Cardiac muscle cell (in vitro differentiated cells and primary cell): ENCODE measurements around the gene UROC1. TPM values are rescaled to one million over a fixed set of nuclear protein-coding genes. Genes with fewer than 3 reads are reported as not detected.

Experiments
- DNase-seq, 2 donors: peaks; one replicate each; pipeline versions ENCODE4 v3.0.0 to v3.0.0-alpha.2; 2010 to 2017; ENCODE audit warnings: low read depth in 1 of 2, low spot score in 1 of 2
- H3K27ac ChIP-seq: fragments of 200-600 bp; sonication (generic); 2 replicates; pipeline ENCODE4 v1.5.1; 2016
- H3K27me3 ChIP-seq: fragments of 200-600 bp; sonication (generic); 2 replicates; pipeline ENCODE4 v1.6.0; 2016; ENCODE audit warnings: control low read depth
- H3K36me3 ChIP-seq: fragments of 200-600 bp; sonication (generic); 2 replicates; pipeline ENCODE4 v1.5.1; 2016; ENCODE audit warnings: control low read depth
- H3K4me1 ChIP-seq: fragments of 200-600 bp; sonication (generic); 2 replicates; pipeline ENCODE4 v1.8.1; 2017; ENCODE audit warnings: low read depth, mild to moderate bottlenecking, mixed run types
- H3K4me3 ChIP-seq: fragments of 200-600 bp; sonication (generic); 2 replicates; pipeline ENCODE4 v1.5.1; 2016; ENCODE audit warnings: mild to moderate bottlenecking
- H3K9me3 ChIP-seq: fragments of 200-600 bp; sonication (generic); 2 replicates; pipeline ENCODE4 v1.5.1; 2017; ENCODE audit warnings: low read depth, mild to moderate bottlenecking, control low read depth
- polyA plus RNA-seq: library from polyadenylated mRNA; unstranded; fragments of >200 nt; fragmentation: Nextera tagmentation; extraction: Ambion mirVana; gene quantifications from 2 replicates; pipeline ENCODE4 v1.2.1, GENCODE V29; 2016
- total RNA-seq: library from RNA; depleted of rRNA; stranded (reverse); fragments of >200 nt; gene quantifications from 2 replicates; pipeline ENCODE4 v1.2.3, GENCODE V29; 2016
- TF ChIP-seq, protein P1 (sequence below): IDR thresholded peaks from 2 replicates; pipeline ENCODE4 v1.5.1; 2012; ENCODE audit warnings: low read depth, mild to moderate bottlenecking, low read length

Gene UROC1
- total and polyA plus RNA-seq, 2 experiments from 2014 or later, result not detected

DNA sequence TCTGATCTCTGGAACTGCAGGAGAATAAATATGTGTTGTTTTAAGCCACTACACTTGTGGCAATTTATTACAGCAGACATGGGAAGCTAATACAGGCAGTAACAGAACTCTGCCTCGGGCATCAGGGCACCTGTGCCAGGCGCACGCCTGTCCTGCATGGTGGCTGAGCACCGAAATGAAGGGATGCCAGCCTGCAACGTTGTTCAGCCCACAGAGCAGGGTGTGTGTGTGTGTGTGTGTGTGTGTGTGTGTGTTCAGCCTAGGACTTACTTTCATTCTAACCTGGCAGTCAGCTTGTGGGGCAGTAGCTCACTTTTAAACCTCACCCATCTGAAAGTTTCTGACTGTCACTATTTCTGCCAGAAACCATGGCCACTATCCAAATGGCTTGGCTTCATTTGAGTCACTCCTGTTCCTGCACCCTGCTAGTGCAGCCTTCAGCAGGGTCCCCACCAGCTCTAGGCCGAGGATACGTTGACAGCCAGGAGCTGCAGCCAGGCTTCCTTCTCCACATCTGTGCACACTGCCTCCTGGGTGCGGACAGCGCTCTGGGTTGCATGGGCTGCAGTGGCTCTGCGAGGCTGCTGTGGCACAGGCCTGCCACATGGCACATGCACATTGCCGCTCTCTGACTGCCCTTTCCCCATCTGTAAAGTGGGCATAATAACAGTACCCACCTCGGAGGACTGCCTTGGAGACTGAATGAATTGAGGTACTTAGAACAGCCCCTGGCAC, 4.5 kb downstream of the UROC1 start:
- TF ChIP-seq, protein P1, sequence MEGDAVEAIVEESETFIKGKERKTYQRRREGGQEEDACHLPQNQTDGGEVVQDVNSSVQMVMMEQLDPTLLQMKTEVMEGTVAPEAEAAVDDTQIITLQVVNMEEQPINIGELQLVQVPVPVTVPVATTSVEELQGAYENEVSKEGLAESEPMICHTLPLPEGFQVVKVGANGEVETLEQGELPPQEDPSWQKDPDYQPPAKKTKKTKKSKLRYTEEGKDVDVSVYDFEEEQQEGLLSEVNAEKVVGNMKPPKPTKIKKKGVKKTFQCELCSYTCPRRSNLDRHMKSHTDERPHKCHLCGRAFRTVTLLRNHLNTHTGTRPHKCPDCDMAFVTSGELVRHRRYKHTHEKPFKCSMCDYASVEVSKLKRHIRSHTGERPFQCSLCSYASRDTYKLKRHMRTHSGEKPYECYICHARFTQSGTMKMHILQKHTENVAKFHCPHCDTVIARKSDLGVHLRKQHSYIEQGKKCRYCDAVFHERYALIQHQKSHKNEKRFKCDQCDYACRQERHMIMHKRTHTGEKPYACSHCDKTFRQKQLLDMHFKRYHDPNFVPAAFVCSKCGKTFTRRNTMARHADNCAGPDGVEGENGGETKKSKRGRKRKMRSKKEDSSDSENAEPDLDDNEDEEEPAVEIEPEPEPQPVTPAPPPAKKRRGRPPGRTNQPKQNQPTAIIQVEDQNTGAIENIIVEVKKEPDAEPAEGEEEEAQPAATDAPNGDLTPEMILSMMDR, result no peak
- no peak for DNase-seq
- no peak overlapping the region for H3K27ac ChIP-seq
- H3K9me3 ChIP-seq, result no peaks in the 10 kb centered on the region
- H3K4me1 ChIP-seq, result no peaks in the 10 kb centered on the region
- no peaks in the 10 kb centered on the region for H3K36me3 ChIP-seq
- H3K4me3 ChIP-seq, result no peak overlapping the region
- H3K27me3 ChIP-seq, result no peaks in the 10 kb centered on the region

DNA sequence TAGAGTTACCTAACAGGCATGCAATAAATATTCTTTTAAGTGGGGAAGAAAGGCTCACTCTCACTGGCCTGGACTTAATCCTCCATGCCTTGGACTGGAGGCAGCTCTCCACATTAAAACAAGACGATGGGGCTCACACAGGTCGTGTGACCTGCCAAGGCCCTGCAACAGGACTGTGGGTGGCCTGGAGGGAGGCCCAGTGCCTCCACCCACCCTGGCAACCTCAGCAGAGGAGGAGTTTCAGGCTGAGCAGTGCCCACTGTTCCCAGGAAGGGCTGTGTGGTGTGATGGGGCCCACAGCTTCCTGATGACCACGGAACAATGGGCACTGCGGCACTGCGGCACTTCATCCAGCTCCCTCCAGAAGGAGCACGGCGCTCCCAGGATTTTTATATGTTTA, 5.5 kb downstream of the UROC1 start:
- no peak for DNase-seq
- Histone ChIP-seq H3K27ac (no peak overlapping the region), H3K4me3 (no peak overlapping the region), H3K9me3 (no peaks in the 10 kb centered on the region), H3K36me3 (no peaks in the 10 kb centered on the region), H3K27me3 (no peaks in the 10 kb centered on the region), H3K4me1 (no peaks in the 10 kb centered on the region)
- TF ChIP-seq, protein P1, result no peak

DNA sequence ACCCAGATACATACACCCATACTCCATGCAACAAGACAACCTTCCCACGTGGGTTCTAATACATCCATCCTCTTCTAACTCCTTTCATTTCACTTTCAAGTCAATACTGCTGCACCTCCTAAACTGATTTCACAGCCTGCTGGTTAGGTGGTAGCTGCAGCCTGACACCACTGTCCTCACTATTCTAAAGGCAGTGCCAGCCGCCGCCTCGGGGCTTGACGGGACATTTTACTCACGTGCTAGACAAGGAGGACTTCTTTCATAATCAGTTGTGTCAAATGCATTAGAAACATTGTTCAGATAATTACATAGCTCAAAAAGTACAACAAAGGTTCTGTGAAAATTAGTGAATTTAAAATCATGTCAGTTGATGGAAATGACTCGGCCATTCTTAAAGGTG, 6.3 kb downstream of the UROC1 start:
- H3K36me3 ChIP-seq, result no peaks in the 10 kb centered on the region
- H3K27me3 ChIP-seq, result no peaks in the 10 kb centered on the region
- no peak overlapping the region for H3K27ac ChIP-seq

DNA sequence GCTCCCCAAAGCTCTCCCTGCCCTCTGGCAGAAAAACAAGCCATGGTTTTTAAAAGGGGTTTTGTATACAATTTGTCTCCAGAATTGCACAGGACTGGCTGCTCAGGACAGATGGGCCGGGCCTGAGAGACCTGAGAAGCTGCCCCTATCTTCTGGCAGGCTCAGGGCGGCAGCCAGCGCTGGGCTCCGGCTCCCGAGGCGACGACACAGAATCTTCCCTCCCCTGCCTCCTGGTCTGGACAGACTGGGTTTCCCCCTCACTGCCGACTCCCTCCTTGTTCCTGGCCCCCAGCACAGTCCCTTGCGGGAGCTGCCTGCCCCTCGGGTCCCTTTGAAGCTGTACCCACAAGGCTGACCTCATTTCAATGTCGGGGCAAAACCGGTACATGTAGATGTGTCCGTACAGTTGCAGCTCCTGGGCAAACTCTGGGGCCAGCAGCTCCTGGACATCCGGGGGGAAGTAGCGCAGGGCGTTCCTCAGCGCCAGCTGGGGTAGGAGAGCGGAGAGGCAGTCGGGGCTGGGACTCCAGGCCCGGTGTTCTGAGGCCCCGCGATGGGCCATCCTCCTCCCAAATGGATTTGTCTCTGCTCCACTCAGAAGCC, 7.2 kb downstream of the UROC1 start:
- Histone ChIP-seq H3K9me3 (no peaks in the 10 kb centered on the region), H3K4me1 (no peaks in the 10 kb centered on the region), H3K36me3 (no peaks in the 10 kb centered on the region), H3K27ac (no peak overlapping the region), H3K27me3 (no peaks in the 10 kb centered on the region), H3K4me3 (no peak overlapping the region)
- TF ChIP-seq, protein P1, result no peak
- DNase-seq, result no peak

More for the DNA sequence above, 6.3 kb downstream of the UROC1 start:
- no peaks in the 10 kb centered on the region for H3K9me3 ChIP-seq
- no peak for DNase-seq
- no peaks in the 10 kb centered on the region for H3K4me1 ChIP-seq
- H3K4me3 ChIP-seq, result no peak overlapping the region
- TF ChIP-seq, protein P1, result no peak

DNA sequence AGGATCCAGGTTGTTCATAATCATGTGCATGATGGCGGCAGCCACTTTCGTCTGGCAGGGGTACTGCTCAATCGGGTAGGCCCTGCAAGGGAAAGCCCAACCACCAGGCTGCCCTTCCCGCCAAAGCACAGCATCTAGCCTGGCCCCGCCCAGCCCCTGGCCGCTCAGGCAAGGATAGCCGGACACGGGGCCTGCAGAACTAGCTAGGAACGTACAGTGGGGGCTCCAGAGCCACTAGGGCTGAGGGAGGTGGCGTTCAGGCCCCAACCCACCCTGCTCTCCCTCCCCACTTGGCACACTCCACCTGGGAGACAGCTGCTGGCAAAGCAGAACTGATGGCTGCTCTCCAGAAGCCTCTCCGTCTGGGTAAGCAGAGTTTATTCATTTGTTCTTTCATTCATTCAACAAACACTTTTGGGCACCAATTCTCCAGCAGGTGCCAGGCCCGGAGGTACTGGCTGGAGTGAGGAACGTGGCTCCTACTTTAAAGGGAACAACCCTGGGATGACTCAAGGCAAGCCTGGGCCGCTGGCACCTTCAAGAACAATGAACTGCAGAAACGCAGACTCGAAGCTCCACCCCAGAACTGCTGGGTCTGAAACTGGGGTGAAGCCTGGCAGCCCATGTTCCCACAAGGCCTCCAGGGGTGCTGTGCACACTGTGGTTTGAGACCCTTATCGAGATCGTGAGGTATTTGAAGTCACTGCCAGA, 7.8 kb downstream of the UROC1 start:
- DNase-seq, result no peak
- no peaks in the 10 kb centered on the region for H3K4me1 ChIP-seq
- H3K36me3 ChIP-seq, result no peaks in the 10 kb centered on the region
- no peak overlapping the region for H3K27ac ChIP-seq
- no peaks in the 10 kb centered on the region for H3K27me3 ChIP-seq
- no peak overlapping the region for H3K4me3 ChIP-seq
- no peaks in the 10 kb centered on the region for H3K9me3 ChIP-seq
- TF ChIP-seq, protein P1, result no peak
